Fibroblast of mammary gland (primary cell): ENCODE results near the gene CEBPZOS.
"Not testable (repeated sequence)": the region's sequence is repeated elsewhere in the genome, so short reads cannot be mapped to it uniquely, and the experiment has no call there.

Source experiments
- DNase-seq: peaks from one replicate; pipeline ENCODE4 v3.0.0-alpha.2; 2010; ENCODE audit warnings: low read depth
- H3K4me3 ChIP-seq: 2 replicates; pipeline ENCODE4 v1.5.1; 2011; ENCODE audit warnings: low read depth, mild to moderate bottlenecking, low read length, moderate library complexity; ENCODE audit not compliant: control insufficient read depth
- CTCF ChIP-seq: conservative IDR thresholded peaks from 2 replicates; pipeline ENCODE4 v1.5.1; 2011; ENCODE audit warnings: low read depth, low read length, inconsistent platforms; ENCODE audit not compliant: control insufficient read depth, insufficient read depth

Gene CEBPZOS

GRCh38 chr2:37203708-37204107 lies 7.4 kb downstream of the CEBPZOS start:
- TF ChIP-seq CTCF, result no peak
- H3K4me3 ChIP-seq, result no peak overlapping the region
- no peak for DNase-seq

DNA sequence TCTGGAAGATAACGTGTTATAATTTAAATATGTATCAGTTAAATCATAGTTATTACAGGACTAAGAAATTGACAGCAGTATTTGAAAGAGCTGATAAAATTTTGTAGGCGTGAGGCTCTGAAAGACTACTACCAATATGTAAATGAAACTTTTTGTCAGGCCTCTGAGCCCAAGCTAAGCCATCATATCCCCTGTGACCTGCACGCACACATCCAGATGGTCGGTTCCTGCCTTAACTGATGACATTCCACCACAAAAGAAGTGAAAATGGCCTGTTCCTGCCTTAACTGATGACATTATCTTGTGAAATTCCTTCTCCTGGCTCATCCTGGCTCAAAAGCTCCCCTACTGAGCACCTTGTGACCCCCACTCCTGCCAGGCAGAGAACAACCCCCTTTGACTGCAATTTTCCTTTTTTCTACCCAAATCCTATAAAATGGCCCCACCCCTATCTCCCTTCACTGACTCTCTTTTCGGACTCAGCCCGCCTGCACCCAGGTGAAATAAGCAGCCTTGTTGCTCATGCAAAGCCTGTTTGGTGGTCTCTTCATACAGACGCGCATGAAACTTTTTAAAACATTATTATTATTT lies 8.9 kb downstream of the CEBPZOS start:
- DNase-seq, H3K4me3 ChIP-seq: not testable (repeated sequence)

- no peak for DNase-seq
- no peak for TF ChIP-seq CTCF
- no peak overlapping the region for H3K4me3 ChIP-seq
Observed at GRCh38 chr2:37205689-37206341, 9.5 kb downstream of the CEBPZOS start.

GRCh38 chr2:37206760-37207159 lies 10.5 kb downstream of the CEBPZOS start:
- DNase-seq, H3K4me3 ChIP-seq: not testable (repeated sequence)

- DNase-seq, result no peak
- no peak for TF ChIP-seq CTCF
- no peak overlapping the region for H3K4me3 ChIP-seq
Observed at GRCh38 chr2:37211212-37211611, 14.9 kb downstream of the CEBPZOS start.

DNA sequence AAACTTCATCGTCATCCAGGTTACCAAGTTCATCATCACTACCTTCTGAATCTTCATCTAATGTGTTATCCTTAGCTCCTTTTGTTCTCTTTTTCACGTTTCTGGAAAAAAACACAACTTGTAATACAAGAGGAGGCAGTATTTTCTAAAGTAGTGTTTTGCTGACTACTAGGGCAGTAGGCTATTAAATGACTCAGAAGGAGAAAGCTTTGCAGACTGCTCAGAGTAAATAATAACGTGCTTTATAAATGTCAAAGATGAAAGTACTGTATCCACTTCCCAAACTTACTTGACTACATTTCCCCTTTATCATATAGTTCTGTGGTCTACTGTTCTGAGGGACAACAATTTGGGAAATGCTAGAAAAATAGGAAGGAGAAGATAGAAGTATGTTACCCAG lies 15.6 kb downstream of the CEBPZOS start:
- no peak overlapping the region for H3K4me3 ChIP-seq
- DNase-seq, result no peak
- TF ChIP-seq CTCF, result no peak

DNA sequence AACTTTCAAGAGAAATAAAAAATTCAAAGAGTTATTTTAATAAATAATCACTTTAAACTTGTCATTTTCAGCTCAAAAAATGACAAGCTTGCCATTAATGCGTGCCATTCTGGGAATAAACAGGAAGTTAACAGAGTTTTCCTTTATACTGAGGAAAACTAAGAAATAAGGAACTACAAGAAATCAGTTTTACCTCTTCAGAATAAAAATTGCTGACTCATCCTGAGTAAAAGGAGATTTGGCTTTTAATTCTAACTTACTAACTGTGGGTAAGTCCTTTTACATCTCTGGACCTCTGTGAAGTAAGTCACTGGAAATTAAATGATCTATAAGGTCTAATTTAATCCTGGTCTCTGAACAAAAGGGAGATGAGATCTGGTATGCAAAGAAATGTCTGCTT lies 19.0 kb downstream of the CEBPZOS start:
- peak; percentile 8 for DNase-seq
- TF ChIP-seq CTCF, result no peak
- H3K4me3 ChIP-seq, result no peak overlapping the region

DNA sequence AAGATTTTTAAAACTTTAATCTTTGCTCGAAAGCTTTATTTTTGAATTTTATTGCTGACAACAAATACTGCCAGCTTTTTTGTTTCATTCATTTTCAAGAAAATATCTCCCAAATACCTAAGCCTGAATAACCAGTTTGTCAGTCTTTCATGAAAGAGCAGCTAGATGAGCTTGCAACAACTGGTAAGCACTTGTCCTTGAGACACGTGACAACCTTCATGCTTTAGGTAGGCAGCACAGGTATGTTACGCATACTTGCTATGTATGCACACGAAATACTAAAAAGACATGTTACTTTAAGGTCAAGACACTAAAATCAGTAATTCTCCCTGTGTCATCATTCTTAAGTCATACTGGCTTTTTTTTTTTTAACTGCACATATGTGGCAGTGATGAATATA lies 22.8 kb downstream of the CEBPZOS start:
- no peak for DNase-seq
- no peak overlapping the region for H3K4me3 ChIP-seq
- TF ChIP-seq CTCF, result no peak
